ENCODE data around the gene RDH13.

RDH13 gene

GRCh38 chr19:55103190-55103589, 40.2 kb upstream of the RDH13 start:
- DNase-seq (ENCODE audit: low read depth, low spot score), result no peak
- H3K27ac ChIP-seq, result no peak overlapping the region
- no peak overlapping the region for H3K9ac ChIP-seq (ENCODE audit: insufficient read length)
- H3K9me3 ChIP-seq (ENCODE audit: low read depth, low read length), result no peaks in the 10 kb centered on the region
- TF ChIP-seq FOXP2 (optimal IDR thresholded peaks at IDR 0.05; ENCODE audit: control extremely low read depth, extremely low read length, insufficient read depth) (no peak), EZH2 (IDR thresholded peaks at IDR 0.05) (no peak), POLR2AphosphoS5 (IDR thresholded peaks at IDR 0.05; ENCODE audit: borderline replicate concordance, low read depth, low read length) (no peak)
- H3K4me3 ChIP-seq, result no peak overlapping the region
- H3K36me3 ChIP-seq (ENCODE audit: insufficient read depth, low read length), result peaks cover 5% of the 10 kb centered on the region; the same call in 1 of the 2 replicates

DNA sequence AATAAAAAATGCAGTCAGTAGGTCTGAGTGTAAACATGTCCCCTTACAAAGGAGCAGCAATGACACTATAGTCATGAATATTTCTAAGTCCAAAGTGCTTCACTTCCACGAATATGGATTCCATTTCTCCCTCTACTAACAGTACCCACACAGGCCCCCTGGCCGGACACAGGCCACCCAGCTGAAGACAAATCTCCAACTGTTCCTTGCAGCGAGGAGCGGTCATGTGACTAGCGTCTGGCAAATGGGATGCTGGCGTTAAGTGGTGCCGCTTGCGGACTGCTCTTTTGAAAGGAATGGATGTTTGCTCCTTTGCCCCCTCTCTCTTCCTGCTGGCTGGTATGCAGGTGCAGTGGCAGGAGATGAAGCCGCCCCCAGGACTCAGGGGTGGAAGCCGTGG, 38.3 kb upstream of the RDH13 start:
- DNase-seq (ENCODE audit: low read depth, low spot score), result no peak
- H3K36me3 ChIP-seq (ENCODE audit: insufficient read depth, low read length), result peaks cover 5% of the 10 kb centered on the region; the same call in 1 of the 2 replicates

DNA sequence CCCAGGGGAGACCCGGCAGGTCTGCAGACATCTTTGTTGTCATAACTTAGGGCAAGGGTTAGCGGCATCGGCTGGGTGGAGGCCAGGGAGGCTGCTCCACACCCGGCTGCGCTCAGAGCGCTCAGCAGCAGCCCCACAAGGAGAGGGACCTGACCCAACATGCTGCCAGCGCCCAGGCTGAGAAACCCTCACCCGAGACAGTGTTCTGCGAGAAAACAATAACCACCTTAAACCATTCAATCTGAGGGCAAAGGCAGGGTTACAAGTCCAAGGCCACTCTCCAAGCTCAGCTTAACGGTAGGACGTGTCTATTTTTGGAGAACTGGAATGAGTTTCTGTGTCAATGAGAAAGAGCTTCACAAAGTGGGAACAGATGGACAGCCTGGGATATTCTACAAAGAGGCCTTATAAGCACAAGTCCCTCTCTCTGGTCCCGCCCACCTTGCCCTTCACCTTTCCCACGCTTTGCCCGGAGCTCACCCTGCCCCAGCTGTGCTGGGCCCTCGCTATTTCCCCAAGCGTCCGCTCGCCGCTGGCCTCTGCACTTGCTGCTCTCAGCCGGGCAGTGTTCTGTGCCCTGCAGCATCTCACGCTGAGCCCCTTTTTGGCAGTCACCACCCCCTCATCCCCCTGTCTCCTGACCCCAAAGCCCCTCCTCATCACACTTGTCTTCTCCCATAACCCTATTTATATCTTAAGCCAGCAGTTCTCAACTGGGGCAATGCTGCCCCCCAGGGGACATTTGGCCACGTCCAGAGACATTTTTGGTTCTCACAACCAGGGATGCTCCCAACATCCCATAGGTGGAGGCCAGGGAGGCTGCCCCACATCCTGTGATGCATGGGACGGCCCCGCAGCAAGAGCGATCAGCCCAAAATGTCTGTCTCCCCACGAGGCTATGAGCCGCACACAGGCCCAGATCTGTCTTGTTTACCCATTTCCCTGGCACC, 36.9 kb upstream of the RDH13 start:
- no peak overlapping the region for H3K4me3 ChIP-seq
- no peak for TF ChIP-seq POLR2AphosphoS5 (IDR thresholded peaks at IDR 0.05; ENCODE audit: borderline replicate concordance, low read depth, low read length)
- TF ChIP-seq FOXP2 (optimal IDR thresholded peaks at IDR 0.05; ENCODE audit: control extremely low read depth, extremely low read length, insufficient read depth), result no peak
- TF ChIP-seq EZH2 (IDR thresholded peaks at IDR 0.05), result no peak
- DNase-seq (ENCODE audit: low read depth, low spot score), result no peak
- no peak overlapping the region for H3K9ac ChIP-seq (ENCODE audit: insufficient read length)
- no peaks in the 10 kb centered on the region for H3K9me3 ChIP-seq (ENCODE audit: low read depth, low read length)
- H3K27ac ChIP-seq, result no peak overlapping the region
- H3K36me3 ChIP-seq (ENCODE audit: insufficient read depth, low read length), result peaks cover 5% of the 10 kb centered on the region; the same call in 1 of the 2 replicates

More for the DNA sequence above, 38.3 kb upstream of the RDH13 start:
- H3K4me3 ChIP-seq, result no peak overlapping the region
- H3K9ac ChIP-seq (ENCODE audit: insufficient read length), result no peak overlapping the region
- H3K9me3 ChIP-seq (ENCODE audit: low read depth, low read length), result no peaks in the 10 kb centered on the region
- H3K27ac ChIP-seq, result no peak overlapping the region
- TF ChIP-seq POLR2AphosphoS5 (IDR thresholded peaks at IDR 0.05; ENCODE audit: borderline replicate concordance, low read depth, low read length) (no peak), FOXP2 (optimal IDR thresholded peaks at IDR 0.05; ENCODE audit: control extremely low read depth, extremely low read length, insufficient read depth) (no peak), EZH2 (IDR thresholded peaks at IDR 0.05) (no peak)

- no peak overlapping the region for H3K27ac ChIP-seq
- H3K9me3 ChIP-seq (ENCODE audit: low read depth, low read length), result no peaks in the 10 kb centered on the region
- H3K4me3 ChIP-seq, result no peak overlapping the region
- DNase-seq (ENCODE audit: low read depth, low spot score), result no peak
- H3K9ac ChIP-seq (ENCODE audit: insufficient read length), result no peak overlapping the region
- TF ChIP-seq POLR2AphosphoS5 (IDR thresholded peaks at IDR 0.05; ENCODE audit: borderline replicate concordance, low read depth, low read length) (no peak), FOXP2 (optimal IDR thresholded peaks at IDR 0.05; ENCODE audit: control extremely low read depth, extremely low read length, insufficient read depth) (no peak)
- H3K36me3 ChIP-seq (ENCODE audit: insufficient read depth, low read length), result peaks cover 5% of the 10 kb centered on the region; the same call in 1 of the 2 replicates
Measured at GRCh38 chr19:55098716-55099556, 36.0 kb upstream of the RDH13 start.

DNA sequence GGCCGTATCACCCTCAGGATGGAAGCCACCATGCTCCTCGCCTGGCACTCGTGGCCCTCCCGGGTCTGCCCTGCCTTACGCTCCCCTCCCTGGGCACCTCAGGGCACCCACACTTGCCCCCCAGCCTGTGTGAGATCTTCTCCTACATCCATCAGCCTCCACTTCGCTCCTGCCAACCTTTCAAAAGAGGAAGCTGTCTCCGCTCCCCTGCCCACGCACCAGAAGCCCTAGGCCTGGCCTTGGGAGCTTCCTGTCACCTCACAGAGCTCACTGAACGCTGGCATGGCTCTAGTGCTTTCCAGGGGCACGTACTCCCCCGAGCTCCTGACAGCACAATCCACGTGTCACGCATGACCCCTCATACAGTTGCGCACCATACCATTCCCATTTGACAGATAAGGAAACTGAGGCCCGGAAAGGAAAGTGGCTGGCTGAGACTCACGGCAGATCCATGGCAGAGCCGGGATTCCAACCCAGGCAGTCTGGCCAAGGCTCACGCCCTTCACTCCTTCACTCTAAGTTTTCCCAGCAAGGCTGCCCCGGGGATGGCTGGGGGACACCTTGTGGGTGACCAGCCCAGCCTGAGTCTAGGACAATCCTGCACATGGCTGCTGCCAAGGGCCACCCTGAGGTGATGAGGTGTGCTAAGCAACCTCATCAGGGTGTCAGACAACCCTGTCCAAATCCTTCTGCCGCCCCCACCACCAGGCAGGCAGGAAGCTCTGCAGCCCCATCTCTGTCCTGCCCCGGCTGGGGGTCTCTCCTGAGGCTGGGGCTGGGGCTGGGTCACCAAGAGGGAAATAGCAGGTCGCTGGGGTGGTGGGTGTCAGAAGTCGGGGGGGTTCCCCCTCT, 35.1 kb upstream of the RDH13 start:
- DNase-seq (ENCODE audit: low read depth, low spot score), result no peak
- H3K9ac ChIP-seq (ENCODE audit: insufficient read length), result no peak overlapping the region
- no peak for TF ChIP-seq FOXP2 (optimal IDR thresholded peaks at IDR 0.05; ENCODE audit: control extremely low read depth, extremely low read length, insufficient read depth)
- TF ChIP-seq POLR2AphosphoS5 (IDR thresholded peaks at IDR 0.05; ENCODE audit: borderline replicate concordance, low read depth, low read length), result no peak
- no peak for TF ChIP-seq EZH2 (IDR thresholded peaks at IDR 0.05)
- no peak overlapping the region for H3K4me3 ChIP-seq
- H3K9me3 ChIP-seq (ENCODE audit: low read depth, low read length), result no peaks in the 10 kb centered on the region
- H3K27ac ChIP-seq, result no peak overlapping the region
- H3K36me3 ChIP-seq (ENCODE audit: insufficient read depth, low read length), result peaks cover under 1% of the 10 kb centered on the region; the same call in 1 of the 2 replicates

DNA sequence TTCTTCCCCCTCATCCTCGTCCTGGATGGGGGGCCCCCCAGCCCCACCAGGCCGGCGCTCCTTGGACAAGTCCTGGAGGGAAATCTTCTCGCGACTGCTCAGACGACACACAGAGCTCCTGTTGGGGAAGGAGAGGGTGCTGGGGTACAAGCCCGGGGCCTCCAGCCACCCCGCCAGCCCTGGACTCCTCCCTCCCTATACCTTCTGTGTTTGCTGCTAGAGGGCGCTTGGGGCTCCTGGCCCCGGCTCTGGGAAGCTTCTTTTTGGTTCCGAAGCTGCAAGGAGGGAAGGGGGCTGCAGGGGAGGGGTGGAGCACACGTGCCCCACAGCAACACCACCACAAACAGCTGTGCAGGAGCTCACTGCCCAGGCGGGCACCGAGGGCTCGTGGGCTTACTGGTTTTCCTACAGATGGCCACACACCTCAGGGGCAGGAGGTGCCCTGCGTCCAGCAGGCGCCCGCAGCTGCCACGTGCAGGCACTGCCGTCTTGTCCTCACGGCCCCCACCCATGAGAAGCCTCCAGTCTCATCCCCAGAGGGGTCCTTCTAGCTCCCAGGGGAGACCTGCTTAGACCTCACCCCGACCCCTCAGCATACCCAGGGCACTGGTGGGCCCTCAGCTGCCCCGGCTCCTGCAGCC, 33.2 kb upstream of the RDH13 start:
- H3K9ac ChIP-seq (ENCODE audit: insufficient read length), result no peak overlapping the region

More for the DNA sequence above, 33.2 kb upstream of the RDH13 start:
- Histone ChIP-seq H3K9me3 (ENCODE audit: low read depth, low read length) (no peaks in the 10 kb centered on the region), H3K4me3 (no peak overlapping the region), H3K27ac (no peak overlapping the region), H3K36me3 (ENCODE audit: insufficient read depth, low read length) (no peaks in the 10 kb centered on the region; the same call in 1 of the 2 replicates)
- TF ChIP-seq FOXP2 (optimal IDR thresholded peaks at IDR 0.05; ENCODE audit: control extremely low read depth, extremely low read length, insufficient read depth) (no peak), POLR2AphosphoS5 (IDR thresholded peaks at IDR 0.05; ENCODE audit: borderline replicate concordance, low read depth, low read length) (no peak), EZH2 (IDR thresholded peaks at IDR 0.05) (no peak)
- no peak for DNase-seq (ENCODE audit: low read depth, low spot score)
